T-helper 9 cell (primary cell): ENCODE measurements around the gene MSX1.

ENCODE experiments used
- DNase-seq: peaks from one replicate; pipeline ENCODE4 v3.0.0-alpha.2; 2020

MSX1 gene

DNA sequence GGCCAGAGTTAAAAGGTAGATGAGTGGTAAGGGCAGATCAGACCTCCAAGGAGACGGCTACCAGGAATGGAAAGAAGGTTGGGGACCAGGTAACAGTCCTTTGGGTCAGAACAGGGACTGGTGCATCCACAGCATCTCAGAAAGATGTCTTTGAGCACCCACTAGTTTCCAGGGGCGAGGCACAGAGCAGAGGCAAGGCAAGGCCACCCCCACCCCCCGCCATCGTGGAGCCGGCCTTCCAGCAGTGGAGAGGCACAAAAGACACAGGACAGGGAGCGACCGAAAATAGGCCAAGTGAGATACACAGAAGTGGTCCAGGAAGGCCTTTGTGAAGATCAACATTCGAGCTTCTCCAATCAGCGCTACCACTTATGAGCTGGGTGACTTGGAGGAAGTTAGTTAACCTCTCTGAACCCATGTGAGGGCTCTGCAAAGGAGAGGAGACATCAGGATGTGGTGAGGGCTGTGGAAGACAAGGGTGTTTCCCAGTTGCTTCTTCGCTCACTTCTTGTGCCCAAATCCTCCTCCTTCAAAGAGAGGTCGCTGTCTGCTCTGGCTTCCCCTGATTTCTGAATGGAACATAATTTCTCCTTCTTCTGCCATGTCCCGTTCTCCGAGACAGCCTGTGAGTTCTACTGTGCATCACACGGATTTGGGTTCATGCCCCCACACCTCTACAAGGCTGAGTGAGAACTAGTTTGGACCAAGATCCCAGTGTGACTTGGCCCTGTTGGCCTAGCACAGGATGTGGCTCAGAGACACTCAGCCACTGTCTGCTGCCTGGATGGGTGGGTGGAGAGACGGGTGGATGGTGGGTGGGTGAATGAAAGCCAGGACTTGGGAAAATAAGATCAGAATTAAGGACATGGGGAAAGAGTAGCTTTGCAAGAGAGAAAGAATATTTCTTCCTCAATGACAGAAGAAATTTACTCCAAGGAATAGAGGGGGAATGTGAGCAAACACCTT, 16.7 kb upstream of the MSX1 start:
- no peak for DNase-seq

GRCh38 chr4:4843635-4844291, 15.7 kb upstream of the MSX1 start:
- no peak for DNase-seq

DNA sequence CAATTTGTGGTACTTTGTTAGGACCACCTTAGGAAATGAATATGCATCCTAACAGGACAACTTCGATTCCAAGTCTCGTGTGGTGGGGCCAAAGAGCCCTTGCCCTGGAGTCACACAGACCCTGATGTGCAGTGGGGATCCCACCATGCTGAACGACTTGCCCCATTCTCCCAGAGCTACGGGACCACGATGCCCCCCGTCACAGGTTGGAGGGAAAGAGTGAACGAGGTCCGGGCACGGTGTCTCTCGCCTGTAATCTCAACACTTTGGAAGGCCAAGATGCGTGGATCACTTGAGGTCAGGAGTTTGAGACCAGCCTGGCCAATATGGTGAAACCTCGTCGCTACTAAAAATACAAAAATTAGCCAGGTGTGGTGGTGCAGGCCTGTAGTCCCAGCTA, 14.4 kb upstream of the MSX1 start:
- DNase-seq = no peak

DNA sequence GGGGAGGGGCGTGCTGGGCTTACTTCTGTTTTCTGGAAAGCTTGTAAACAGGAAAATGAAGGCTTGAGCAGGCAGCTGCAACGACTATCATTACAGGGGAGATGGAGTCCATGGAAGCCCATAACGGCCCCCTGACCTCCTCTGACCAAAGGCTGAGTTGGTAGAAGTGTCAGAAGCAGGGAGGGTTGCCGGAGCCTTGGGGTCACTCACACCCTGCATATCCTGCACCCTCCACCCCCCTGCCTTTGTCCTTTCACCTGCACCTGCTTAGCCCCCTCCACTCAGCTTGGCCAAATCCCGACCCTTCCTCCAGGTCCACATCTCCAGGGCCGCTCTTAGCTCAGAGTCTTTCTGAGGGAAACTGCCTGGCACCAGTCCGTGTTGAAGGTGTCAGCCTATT, 12.5 kb upstream of the MSX1 start:
- DNase-seq = no peak

GRCh38 chr4:4848540-4848939, 10.9 kb upstream of the MSX1 start:
- no peak for DNase-seq

GRCh38 chr4:4849106-4849505, 10.4 kb upstream of the MSX1 start:
- no peak for DNase-seq

- no peak for DNase-seq
These were observed 9.8 kb upstream of the MSX1 start for GRCh38 chr4:4849524-4850193.

GRCh38 chr4:4851081-4851480, 8.4 kb upstream of the MSX1 start:
- DNase-seq = no peak

DNA sequence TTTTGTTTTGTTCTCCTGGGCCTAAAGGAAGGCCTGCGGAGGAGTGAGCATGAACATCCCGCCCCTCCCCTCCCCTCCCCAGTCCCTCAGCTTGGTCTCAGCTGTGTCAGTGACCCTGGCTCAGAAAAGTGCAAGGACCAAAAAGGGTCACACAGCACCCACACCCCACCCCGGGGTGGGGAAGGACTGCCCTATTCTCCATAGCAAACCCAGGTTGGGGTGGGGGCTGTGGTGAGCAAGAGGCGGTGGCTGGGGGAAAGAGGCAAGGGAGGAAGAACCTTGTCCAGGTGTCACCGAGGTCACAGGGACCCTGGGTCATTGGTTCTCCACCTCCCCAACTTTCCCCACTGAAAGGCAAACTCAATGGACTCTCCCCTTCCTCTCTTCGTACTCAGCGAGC, 7.6 kb upstream of the MSX1 start:
- DNase-seq = no peak

GRCh38 chr4:4852591-4853362, 6.7 kb upstream of the MSX1 start:
- DNase-seq = no peak

- DNase-seq = no peak
These were observed 6.1 kb upstream of the MSX1 start for GRCh38 chr4:4853371-4853823.

GRCh38 chr4:4853921-4854648, 5.4 kb upstream of the MSX1 start:
- no peak for DNase-seq

GRCh38 chr4:4854649-4855295, 4.7 kb upstream of the MSX1 start:
- DNase-seq = no peak

GRCh38 chr4:4855301-4856070, 4.0 kb upstream of the MSX1 start:
- DNase-seq = no peak

- DNase-seq = no peak
These were observed 3.1 kb upstream of the MSX1 start for GRCh38 chr4:4856071-4857000.

DNA sequence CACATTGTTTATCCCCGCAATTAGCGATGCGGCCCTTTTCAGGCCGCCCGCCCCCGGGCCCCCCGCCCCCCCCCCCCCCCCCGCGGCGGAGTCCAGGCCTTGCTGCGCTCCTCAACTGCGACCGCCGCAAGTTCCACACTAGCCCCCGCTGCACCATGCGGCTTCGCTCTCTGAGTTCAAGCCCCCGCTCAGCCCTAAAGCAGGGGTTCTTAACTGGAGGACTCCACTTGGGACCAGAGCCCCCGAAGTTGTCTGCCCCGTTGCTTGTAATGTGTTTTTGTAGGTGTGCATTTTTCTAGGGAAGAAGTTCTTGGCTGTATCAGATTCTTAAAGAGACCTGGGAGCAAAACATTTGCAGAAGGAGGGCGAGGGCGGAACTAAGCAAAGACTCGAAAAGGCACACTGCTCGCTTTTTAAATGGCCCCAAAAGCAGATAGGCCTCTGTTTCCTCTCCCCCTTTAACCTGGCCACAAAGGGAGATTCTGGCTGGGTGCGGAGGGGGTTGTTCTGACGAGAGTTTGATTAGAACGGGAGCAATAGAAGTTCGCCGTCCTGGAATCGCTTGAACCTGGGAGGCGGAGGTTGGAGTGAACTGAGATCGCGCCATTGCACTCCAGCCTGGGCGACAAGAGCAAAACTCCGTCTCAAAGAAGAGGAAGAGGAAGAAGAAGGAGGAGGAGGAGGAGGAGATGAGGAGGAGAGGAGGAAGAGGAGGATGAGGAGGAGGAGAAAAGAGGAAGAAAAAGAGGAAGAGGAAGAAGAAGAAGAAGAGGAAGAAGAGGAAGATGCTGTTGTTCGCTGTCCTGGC, 2.3 kb upstream of the MSX1 start:
- DNase-seq = no peak

DNA sequence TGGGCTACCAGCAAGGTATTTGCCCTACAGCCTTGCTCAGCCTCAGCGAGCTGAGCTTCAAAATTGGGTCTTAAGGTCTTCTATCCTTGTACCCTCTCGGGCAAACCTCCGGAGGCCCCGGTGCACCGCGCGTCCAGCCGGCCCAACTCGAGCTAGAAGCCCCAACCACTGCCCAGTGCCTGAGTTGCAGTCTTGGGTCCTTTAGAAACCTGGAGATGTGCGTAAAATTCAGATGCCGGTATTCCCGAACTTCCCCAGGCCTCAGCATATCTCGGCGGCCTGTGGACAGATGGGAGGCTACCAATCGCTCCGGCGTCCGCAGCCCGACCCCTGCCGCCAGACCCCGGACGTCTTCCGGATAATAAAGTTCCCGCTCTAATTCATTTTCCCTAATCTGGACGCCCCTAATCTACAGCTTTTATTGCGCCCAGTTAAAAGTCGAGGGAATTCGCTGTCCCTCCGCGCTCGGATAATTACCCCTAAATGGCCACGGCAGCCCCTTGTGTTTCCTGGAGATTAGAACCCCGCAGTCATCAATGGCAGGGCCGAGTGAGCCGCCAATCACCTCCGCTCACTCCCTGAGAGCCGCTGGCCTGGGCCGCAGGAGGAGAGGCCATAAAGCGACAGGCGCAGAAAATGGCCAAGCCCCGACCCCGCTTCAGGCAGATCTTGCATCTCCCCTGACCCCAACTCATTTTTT, 1.5 kb upstream of the MSX1 start:
- no peak for DNase-seq
